ENCODE measurements around the gene SEL1L2.

DNA sequence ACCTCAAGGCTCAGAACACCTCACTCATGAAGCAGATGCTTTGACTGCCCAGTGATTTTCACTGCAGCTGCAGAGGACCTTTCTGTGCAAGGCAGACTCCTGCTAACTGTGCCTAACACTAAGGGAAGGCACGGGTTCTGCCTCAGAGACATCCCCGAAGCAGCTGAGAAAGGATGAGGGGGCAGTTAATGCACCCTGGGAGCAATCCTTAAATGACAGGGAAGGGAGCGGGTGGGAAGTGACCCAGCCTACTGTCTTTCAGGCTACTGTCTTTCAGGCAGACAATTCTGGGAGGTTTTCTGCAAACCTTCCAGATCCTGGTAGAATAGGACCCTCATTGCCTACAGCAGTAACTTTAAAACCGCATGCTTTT lies 150.3 kb downstream of the SEL1L2 start:
- TF ChIP-seq, protein P1, sequence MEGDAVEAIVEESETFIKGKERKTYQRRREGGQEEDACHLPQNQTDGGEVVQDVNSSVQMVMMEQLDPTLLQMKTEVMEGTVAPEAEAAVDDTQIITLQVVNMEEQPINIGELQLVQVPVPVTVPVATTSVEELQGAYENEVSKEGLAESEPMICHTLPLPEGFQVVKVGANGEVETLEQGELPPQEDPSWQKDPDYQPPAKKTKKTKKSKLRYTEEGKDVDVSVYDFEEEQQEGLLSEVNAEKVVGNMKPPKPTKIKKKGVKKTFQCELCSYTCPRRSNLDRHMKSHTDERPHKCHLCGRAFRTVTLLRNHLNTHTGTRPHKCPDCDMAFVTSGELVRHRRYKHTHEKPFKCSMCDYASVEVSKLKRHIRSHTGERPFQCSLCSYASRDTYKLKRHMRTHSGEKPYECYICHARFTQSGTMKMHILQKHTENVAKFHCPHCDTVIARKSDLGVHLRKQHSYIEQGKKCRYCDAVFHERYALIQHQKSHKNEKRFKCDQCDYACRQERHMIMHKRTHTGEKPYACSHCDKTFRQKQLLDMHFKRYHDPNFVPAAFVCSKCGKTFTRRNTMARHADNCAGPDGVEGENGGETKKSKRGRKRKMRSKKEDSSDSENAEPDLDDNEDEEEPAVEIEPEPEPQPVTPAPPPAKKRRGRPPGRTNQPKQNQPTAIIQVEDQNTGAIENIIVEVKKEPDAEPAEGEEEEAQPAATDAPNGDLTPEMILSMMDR (conservative IDR thresholded peaks at IDR 0.05; ENCODE audit: low read depth, low read length): no peak
- TF ChIP-seq EZH2 (IDR thresholded peaks at IDR 0.05; ENCODE audit: borderline replicate concordance, low read depth, low read length, poor library complexity, severe bottlenecking): no peak

Data from A673 (cell line).